Measurements from ENCODE around the gene ZNF600. TPM values are rescaled to one million over a fixed set of nuclear protein-coding genes. Genes with fewer than 3 reads are reported as not detected.

ZNF600 gene
- total and polyA plus RNA-seq, 9 of the 15 experiments (the other 6 are each of a cell fraction or from before 2014, with no cell fraction given), result 5.7 to 21.5 (median 17.6) TPM

- H3K27ac ChIP-seq (ENCODE audit: extremely low read depth, low read depth, low read length), result peak overlapping the region; percentile 90
- POLR2A ChIA-PET, result no interaction called here
- TF ChIP-seq MYC (IDR thresholded peaks at IDR 0.05; ENCODE audit: low read depth, low read length), result peak; percentile 27; the same call in 1 of the 2 replicates
- TF ChIP-seq MYC (CRISPR knock-in tag; IDR thresholded peaks at IDR 0.05; ENCODE audit: borderline replicate concordance, low read depth), result no peak
- TF ChIP-seq POLR2AphosphoS2 (IDR thresholded peaks at IDR 0.05; ENCODE audit: low read length), result no peak
- TF ChIP-seq SMAD4 (CRISPR knock-in tag; conservative IDR thresholded peaks at IDR 0.05), result peak; percentile 16; the same call in 1 of the 2 replicates
- TF ChIP-seq, protein P1, sequence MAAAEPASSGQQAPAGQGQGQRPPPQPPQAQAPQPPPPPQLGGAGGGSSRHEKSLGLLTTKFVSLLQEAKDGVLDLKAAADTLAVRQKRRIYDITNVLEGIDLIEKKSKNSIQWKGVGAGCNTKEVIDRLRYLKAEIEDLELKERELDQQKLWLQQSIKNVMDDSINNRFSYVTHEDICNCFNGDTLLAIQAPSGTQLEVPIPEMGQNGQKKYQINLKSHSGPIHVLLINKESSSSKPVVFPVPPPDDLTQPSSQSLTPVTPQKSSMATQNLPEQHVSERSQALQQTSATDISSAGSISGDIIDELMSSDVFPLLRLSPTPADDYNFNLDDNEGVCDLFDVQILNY (CRISPR knock-in tag; IDR thresholded peaks at IDR 0.05), result peak; percentile 22; the same call in 1 of the 2 replicates
- TF ChIP-seq MECOM (CRISPR knock-in tag; IDR thresholded peaks at IDR 0.05), result 0 out of 2 replicates have a peak, but pooled peaks have one; percentile 15
- TF ChIP-seq, protein P2, sequence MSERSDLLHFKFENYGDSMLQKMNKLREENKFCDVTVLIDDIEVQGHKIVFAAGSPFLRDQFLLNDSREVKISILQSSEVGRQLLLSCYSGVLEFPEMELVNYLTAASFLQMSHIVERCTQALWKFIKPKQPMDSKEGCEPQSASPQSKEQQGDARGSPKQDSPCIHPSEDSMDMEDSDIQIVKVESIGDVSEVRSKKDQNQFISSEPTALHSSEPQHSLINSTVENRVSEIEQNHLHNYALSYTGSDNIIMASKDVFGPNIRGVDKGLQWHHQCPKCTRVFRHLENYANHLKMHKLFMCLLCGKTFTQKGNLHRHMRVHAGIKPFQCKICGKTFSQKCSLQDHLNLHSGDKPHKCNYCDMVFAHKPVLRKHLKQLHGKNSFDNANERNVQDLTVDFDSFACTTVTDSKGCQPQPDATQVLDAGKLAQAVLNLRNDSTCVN (CRISPR knock-in tag; IDR thresholded peaks at IDR 0.05), result peak; percentile 2; the same call in 1 of the 2 replicates
- TF ChIP-seq ATF3 (IDR thresholded peaks at IDR 0.05), result peak; percentile 31; the same call in 1 of the 2 replicates
- TF ChIP-seq ATF3 (CRISPR knock-in tag; conservative IDR thresholded peaks at IDR 0.05), result no peak
- TF ChIP-seq HDGF (IDR thresholded peaks at IDR 0.05), result 0 out of 2 replicates have a peak, but pooled peaks have one; percentile 66
- TF ChIP-seq PHB2 (IDR thresholded peaks at IDR 0.05; ENCODE audit: low read depth), result peak; percentile 8; the same call in 1 of the 2 replicates
- peak; percentile 35; the same call in 1 of the 2 replicates for TF ChIP-seq MIER1 (IDR thresholded peaks at IDR 0.05; ENCODE audit: low read depth)
Observed at GRCh38 chr19:52724701-52725514, 61.7 kb downstream of the ZNF600 start.

More at GRCh38 chr19:52724701-52725514, 61.7 kb downstream of the ZNF600 start:
- Histone ChIP-seq H3K4me3 (peak overlapping the region; percentile 46), H3K4me2 (ENCODE audit: insufficient read depth, low read length) (peak overlapping the region; percentile 80), H3K36me3 (ENCODE audit: control insufficient read depth, insufficient read depth, low read length) (peaks cover 42% of the 10 kb centered on the region), H3K27me3 (ENCODE audit: control insufficient read depth in 2 of 2, insufficient read depth in 2 of 2, low read length in 2 of 2) (no peaks in the 10 kb centered on the region), H3K9me1 (ENCODE audit: control insufficient read depth, insufficient read depth, low read length) (no peaks in the 10 kb centered on the region), H3K79me2 (ENCODE audit: control insufficient read depth, insufficient read depth, low read length) (peaks cover 48% of the 10 kb centered on the region), H2AFZ (ENCODE audit: low read depth, low read length) (peak overlapping the region; percentile 82), H4K20me1 (replicated peaks; ENCODE audit: control insufficient read depth, insufficient read depth, low read length) (no peaks in the 10 kb centered on the region), H3K9me3 (replicated peaks; ENCODE audit: control insufficient read depth, insufficient read depth, low read depth, low read length) (no peaks in the 10 kb centered on the region; the same call in none of the 2 replicates), H3K4me1 (replicated peaks in 1 of 2; ENCODE audit: control insufficient read depth in 2 of 2, insufficient read depth in 2 of 2, low read length in 2 of 2) (peaks cover 30 to 38% of the 10 kb centered on the region in 2 experiments), H3K9ac (ENCODE audit: insufficient read depth in 1 of 2, low read depth in 2 of 2, low read length in 2 of 2) (peak overlapping the region; percentile 87 to 95)
- WGBS (ENCODE audit: insufficient coverage, low coverage, missing lambda C conversion rate), result 1% methylated on average over 21 of the region's 23 CpGs
- CTCF ChIA-PET (ENCODE audit: low intra/inter-chr PET ratio), result no interaction called here
- in situ Hi-C loops (cut with MboI), result no loop called here
- peak; percentile 39 to 68 (median 64) for DNase-seq (ENCODE audit: extremely low read depth in 1 of 4, low spot score in 3 of 4)
- FAIRE-seq, result no peak
- intact Hi-C loops (cut with micrococcal nuclease), result loop anchor here (10.0 kb wide), 1 partner anchor 120 kb away; no protein-coding TSS in a partner anchor
- peak; percentile 76 for ATAC-seq
- no TSS peak for BruUV-seq (replicated peaks)
